ENCODE data around the gene TSSK2.

The TSSK2 gene

DNA sequence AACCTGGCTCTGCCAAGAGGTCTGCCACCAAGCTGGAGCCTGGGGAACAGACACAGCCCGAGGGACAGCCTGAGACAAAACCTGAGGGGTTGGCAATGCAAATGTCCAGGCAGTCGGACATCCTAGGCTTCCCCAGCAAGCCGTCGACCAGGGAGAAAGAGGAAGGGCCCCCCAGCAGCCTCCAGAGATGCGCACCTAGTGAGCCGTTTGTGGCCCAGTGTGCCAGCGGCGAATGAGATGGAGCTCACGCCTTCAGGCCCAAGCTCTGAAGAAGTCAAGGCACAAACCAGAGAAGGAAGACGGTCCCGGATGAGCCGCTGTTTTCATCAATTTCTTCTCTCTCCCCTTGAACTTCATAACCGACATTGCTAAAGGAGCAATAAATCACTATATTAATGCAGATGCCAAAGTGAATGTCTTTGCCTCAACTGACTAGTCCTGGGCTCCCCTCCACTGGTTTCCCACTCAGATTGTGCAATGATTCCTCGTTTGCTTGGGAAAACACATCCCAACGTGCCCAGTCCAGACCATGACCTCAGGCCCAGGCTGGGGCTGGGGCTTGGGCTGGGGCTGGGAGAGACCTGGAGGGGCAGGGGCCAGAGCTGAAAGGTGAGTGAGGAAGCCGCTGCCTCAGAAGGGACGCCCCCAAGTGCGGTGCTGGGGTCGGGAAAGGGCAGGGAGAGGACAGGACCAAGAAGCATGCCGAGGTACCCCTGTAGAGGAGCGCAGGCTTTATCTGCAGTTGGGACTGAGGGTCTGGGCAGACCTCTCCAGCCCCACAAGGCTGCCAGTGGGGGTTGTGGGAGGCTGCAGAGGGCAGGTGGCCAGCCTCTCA is 5.4 kb upstream of the TSSK2 start:
- no peak for DNase-seq

DNA sequence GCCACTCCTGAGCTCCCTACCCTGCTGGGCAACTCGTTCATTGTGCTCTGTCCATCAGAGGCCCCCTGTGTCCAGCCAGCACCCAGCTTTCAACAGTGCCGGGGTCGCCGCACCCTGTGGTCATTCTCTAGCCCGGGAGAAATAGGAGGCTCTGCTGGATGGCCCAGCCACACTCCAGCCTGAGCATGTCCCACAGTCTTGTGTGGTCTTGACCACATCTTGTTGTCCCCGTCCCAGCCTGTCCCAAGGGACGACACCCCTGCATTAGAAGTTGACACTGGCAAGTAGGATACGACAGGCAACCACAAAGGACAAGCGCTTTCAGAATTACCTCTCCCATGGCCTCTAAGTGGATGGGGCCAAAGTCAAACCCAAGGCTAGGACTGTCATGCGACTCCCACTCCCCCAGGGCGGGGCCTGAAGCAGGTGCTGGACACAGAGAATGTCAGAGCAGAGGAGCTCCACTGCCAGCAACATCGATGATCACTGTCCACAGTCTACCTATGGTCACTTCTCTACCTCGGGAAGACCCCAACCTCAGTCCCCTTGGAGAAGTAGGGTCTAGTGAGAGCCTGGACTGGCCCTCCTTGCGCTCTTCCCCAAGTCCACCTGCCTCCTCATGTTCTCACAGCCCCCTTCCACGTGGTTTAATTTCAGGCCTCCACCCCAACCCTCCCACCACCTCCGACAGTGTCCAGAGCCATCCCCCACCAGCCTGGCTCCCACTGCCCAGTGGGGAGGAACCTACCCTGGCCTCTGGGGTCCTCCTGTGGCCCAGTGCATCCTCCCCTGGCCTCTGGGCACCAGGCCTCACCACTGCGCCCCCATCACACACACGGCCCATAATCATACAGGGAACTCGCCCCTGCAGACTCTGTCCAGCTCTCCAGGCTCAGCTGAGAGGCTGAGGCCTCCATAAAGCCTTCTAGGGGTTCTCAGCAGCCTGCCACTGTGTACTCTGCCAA is 4.5 kb upstream of the TSSK2 start:
- DNase-seq, result no peak

DNA sequence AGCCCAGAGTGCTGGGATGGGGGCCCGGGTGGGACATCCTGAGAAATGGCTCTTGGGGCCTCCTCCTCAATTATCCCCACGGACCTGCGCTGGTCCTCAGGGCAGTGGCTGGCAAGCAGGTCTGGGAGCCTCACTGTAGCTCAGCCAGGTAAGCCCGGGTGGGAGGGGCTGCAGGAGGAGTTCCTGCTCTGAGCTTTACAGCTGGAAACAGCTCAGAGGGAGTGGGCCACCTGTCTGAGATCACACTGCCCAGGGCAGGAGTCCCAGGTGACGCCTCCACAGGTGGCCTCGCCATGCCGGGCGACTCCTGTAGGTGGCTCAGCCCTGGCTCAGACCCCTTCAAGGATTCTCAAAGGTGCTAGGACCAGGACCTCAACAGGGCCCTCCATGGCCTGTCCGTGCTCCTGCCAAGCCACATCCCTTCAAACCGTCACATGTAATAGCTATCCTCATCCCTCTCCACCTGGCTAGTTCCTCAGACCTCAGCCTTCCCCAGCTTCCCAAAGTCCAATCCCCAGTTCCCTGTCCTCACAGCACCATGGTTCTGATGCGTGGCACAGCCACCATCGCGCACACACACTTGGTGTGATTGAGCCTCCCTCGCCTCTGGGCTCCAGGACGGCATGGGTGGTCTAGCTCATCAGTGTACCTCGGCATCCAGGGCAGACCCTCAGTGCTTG is 3.6 kb upstream of the TSSK2 start:
- DNase-seq, result no peak

DNA sequence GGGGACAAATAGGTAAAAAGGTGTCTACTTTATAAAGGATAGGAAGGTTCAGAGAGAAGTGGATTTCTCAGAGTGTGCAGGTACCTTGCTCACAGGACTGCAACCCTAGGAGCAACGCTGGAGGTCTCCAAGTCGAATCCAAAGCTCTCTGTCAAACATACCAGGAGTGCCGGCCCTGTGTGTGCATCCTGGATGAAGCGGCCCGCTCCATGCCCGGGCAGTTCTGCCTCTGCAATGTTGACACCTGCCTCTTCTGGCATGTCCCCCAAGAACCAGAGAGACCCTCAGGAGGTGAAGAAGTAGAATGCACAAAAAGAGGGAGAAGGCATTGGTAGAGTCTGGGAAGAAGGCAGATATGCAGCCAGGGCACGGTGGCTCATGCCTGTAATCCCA is 3.1 kb upstream of the TSSK2 start:
- DNase-seq, result no peak

DNA sequence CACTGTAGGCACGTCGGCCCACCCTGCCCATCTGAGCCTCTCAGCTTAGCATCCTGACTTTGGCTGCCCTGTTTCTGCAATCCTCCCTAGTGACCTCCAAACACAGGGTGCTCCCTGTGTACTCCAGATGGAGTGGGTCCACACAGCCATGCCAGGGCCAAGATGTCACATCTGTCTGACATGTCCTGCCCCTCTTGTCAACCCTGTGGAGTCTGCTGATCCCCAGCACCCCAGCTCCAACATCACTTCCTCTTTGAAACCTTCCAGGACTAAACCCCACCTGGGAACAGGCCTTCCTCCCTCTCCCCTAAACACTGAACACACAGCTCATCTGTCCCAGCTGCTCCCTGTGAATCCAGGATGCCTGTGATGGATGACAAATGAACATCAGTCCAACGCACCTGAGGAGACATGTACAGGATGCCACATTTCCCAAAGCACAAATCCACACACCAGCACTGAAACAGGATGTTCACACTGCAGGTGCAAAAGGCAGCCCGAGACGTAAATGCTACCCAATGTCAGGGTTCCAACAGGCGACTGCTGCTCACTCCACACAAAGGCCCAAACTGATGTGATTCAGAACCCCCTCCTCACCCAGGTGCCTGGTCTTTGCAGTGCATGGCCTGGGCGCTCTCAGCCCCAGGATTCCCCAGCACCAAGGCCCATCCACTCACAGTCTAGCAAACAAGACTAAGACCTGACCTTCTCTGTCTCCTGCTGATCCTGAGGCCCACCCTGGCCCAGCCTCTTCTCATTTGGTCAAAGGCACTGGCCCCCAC is 2.0 kb upstream of the TSSK2 start:
- no peak for DNase-seq

DNA sequence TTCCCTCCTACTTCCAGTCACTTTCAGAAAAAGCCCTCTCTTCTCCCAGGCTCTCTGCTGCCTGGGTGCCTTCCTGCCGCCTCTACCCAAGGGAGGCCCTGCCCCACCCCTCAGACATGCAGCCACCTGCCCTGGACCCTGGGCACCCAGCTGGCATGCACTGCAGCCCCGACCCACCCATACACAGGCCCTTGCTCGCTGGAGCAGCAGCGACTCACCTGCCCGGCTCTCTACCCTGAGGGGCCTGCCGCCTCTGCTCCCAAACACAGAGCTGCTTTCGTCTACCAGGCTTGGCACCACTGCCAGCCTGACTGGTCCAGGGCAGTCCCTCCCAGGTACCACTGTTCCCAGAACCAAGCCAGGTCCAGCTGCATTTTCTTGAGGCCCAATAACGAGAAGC is 1.2 kb upstream of the TSSK2 start:
- no peak for DNase-seq

DNA sequence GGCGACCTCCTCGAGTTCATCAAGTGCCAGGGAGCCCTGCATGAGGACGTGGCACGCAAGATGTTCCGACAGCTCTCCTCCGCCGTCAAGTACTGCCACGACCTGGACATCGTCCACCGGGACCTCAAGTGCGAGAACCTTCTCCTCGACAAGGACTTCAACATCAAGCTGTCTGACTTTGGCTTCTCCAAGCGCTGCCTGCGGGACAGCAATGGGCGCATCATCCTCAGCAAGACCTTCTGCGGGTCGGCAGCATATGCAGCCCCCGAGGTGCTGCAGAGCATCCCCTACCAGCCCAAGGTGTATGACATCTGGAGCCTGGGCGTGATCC is 542 bp downstream of the TSSK2 start:
- DNase-seq, result no peak

DNA sequence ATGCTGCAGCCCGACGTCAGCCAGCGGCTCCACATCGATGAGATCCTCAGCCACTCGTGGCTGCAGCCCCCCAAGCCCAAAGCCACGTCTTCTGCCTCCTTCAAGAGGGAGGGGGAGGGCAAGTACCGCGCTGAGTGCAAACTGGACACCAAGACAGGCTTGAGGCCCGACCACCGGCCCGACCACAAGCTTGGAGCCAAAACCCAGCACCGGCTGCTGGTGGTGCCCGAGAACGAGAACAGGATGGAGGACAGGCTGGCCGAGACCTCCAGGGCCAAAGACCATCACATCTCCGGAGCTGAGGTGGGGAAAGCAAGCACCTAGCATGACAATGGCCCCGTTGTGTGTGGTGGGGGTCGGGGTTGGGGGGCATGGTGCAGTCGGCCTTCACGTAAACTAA is 1.0 kb downstream of the TSSK2 start:
- DNase-seq, result no peak

DNA sequence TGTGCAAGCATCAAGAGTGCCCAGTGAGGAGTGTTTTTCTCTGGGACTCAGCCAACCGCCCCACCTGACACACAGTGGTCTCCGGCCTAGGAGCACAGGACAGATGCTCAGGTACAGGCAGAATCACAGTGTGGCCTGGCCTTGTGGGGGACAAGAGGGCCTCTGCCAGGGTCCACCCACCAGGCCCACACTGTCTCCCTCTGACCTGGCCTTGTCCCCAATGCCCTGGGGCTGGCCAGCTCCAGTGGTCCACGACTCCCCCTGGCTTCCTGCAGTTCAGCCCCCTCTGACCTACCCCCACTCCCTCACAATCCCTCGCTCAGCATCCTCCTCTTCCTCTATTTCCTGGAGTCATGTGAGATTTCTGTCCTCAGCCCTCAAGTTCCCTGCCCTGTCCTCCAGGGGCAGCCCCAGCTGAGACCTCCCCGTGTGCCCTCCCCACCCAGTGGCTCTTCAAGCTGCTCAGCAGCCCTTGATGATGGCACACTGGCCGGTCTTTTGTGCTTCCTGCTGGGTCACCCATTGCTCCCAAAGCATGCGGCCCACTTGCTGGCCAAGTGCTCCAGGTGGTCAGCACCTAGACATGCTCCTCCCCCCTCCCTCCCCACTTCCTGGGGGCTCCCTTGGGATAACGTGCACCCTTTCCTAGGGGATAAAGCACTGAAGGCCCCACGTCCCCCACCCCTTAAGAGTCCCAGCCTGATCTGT is 1.7 kb downstream of the TSSK2 start:
- DNase-seq, result no peak

DNA sequence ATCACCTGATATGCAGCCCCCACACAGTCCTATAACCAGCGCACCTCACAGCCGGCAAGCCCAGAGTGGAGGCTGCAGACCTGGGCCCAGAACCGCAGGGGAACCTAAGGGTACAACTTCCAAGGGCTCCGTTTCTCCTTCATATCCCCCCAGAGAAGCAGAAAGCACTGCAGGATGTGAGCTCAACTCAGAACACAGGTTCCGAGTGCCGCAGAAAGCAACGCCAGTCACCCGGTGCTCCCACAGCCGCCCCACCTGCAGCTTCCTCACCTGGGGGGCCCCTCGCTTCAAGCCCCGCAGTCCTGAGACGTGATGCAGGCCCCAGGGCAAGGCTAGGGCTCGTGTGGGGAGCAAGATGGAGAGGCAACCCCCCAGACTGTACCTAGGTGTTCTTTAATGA is 2.5 kb downstream of the TSSK2 start:
- DNase-seq, result no peak

DNA sequence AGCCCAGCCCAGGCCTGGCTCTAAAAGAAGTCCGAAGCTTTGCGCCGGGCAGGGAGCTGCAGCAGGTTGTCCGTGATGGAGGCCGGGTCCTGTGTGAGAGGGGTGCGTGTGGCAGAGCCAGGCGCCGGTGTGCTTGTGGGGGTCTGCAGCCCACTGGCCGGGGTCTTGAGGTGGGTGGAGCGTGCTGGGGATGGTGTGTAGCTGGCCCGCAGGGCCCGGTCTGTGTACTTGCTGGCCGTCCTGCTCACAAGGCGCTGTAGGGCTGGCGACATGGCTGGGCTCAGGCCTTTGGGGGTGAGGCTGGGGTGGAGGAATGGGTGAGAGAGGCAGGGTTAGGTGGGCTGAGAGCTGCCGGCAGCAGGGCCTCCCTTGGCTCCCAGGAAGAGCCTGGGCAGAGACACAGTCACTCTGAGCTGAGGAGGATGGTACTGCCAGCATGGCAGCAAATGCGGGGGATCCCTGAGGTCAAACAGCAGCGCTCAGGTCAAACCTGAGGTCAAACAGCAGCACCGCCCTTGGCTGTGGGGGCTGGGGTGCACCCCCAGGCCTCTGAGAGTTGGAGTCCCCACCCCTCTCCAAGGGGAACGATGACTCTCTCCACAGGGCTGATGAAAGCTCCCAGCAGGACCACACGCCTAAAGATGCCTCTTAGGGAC is 3.2 kb downstream of the TSSK2 start:
- no peak for DNase-seq

DNA sequence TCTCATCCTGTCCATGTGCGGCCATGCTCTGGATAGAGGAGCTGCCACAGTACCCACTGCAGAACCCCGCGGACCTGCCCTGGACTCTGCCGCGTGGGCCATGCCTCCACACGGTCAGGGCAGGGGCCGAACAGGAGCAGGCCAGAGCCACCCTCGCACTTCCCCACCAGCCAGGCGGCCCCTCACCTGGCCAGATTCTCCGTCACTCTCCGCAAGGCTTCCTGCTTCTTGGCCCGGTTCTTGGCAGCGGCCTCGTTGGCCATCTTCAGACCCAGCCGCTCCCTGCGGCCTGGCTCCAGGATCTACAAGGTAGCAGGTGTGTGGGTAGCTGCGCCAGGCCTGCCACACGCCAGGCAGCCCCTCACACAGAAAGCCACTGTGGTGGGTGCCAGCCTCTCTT is 3.8 kb downstream of the TSSK2 start:
- no peak for DNase-seq

DNA sequence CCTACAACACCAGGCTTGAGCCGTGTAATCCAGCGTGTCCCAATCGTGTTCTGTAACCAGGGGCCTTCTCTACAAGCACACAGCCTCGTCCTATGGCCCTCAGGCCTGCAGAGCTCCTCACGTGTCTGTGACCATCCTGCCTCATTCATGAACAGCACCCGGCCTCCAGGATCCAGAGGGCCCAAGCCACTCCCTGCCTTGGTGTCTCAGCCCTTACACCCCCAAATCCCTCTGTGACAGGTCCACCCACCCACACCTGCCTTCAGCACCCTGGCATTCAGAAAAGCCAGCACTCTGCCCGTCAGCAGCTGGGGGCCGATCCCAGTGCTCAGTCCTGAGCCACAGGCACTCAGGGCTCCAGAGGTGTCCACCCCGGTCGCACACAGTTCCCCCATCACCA is 5.8 kb downstream of the TSSK2 start:
- DNase-seq, result no peak

DNA sequence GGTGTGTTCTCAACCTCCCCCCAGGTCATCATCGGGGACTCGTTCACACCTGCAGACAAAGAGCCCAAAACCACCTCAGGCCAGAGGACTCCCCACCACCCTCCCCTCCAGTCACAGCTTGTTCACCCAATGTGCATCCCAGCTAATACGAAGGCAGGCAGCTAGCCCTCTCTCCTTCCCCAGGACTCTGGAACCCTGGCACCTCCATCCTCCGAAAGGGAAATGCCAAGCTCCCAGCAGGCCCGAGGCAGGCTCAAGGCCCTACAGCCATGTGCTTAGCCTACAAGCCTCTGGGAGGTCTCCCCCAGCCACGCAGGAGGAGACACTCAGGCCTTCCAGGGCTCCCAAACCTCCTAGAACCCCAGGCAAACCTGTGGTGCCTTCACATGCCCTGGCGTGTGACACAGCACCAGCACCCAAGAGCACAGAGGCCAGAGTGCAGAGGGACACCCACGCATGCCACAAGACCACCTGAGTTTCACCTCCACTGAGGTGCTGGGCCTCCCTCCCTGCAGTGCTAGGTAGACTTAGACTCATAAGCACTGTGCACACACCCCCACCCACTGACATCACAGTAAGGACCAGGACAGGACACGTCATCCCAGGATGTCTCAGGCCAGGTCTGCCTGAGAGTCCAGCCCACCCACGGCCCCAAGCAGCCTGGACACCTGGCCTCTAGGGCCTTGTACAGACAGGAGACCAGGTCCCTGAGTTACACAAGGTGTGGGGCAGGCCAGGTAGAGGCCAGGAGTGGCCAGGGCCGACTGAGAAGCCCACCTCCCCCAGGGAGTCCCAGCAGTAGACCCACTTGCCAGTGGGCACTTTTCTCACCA is 6.5 kb downstream of the TSSK2 start:
- no peak for DNase-seq

DNA sequence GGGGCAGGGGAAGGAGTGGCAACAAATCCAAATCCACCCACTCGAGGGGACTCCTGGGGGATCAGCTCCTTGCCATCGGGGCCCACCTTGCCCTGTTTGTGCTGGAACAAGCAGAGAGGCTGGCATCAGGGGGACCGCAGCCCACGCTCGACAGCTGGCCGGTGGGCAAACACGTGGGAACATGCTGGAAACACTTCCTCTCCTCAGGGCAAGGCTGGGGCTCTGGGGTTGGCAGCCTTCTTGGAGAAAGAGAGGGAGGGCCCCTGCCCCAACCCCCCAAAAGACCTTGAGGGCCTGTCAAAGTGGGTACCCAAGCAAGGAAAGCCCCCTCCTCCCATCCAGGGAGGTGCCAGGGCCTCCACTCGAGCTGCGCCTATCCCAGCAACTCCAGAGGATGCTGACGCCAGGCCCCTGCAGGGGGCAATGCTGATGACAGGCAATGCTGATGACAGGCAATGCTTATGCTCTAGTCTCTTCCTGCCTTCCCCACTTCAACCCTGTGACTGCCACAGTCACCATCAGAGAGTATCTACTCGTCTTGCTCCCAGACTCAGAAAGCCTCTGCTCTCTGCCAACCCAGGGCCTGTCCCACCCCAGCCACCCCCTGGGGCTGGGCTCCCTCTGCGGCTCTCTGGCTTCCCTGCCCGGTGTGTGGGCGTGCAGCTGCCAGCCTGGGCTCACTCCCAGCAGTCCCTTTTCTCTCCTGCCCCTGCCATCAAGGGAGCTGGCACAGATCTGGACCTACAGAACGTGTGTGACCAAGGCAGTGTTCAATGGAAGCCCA is 7.3 kb downstream of the TSSK2 start:
- no peak for DNase-seq

DNA sequence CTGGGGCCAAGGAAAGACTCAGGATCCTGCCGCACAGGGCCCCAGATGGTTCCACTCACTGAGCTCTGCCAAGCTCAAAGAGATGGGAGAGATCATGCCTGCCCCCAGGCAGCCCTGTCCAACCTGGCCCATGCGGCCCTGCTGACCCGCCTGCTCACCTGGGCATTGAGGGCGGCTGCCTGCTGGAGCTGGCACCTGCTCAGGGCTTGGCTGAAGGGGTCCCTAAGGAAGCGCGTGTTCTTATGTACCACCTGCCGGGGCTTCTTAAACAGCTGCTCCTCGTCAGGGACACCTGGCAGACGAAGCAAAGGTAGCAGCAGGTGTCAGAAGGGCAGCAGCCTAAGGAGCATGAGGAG is 7.9 kb downstream of the TSSK2 start:
- DNase-seq, result no peak

DNA sequence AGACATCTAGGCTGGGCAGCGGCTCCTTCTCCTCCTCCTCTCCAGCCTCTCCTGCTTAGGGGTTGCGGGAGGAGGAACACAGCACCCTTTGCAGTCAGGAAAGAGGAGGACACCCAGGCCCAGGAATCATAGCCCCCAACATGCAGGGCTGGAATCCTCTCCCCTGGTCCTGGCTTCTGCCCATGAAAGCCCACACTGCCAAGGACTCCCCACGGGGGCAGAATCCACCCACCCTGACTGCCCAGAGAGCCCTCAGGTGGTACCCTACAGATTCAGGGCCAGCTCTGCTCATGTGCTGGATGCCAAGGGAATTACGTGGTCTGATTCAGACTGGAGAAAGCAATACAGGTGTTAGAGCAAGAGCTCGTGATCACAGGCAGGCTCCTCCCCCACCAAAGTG is 8.9 kb downstream of the TSSK2 start:
- no peak for DNase-seq

DNA sequence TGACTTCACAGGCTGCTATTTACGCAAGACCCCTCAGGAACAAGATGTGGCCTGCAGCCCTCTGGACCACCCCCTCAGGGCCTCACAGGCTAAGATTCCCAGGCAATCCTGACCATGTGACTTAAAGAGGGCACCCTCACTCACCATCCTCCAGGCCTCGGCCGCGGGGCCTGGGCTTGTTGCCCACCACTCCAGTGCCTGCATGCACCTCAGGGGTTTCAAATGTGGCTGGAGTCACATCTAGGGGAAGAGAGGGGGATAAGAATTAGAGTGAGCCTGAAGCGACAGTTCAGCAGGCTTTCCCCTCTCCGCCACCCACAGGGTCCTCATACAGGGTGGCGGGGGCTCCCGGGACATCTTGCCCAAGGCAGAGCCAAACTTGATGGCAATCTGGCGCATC is 11.3 kb downstream of the TSSK2 start:
- no peak for DNase-seq

DNA sequence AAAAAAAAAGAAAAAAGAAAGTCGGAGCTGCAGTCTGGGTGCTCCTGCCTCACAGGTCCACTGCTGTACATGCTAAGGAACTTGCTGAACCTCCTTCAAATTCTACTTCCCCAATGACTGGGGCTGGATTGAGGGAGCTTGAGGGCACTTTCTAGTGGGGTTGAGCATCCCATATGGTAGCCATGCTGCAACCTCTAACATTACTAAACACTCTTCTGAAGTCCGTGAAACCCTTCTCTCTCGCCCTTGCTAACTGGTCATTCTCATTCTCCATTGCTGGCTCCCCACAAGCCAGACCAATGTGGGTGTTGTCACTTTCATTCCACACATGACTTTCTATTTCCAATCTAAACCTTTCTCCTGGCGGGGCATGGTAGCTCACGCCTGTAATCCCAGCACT is 12.1 kb downstream of the TSSK2 start:
- no peak for DNase-seq

DNA sequence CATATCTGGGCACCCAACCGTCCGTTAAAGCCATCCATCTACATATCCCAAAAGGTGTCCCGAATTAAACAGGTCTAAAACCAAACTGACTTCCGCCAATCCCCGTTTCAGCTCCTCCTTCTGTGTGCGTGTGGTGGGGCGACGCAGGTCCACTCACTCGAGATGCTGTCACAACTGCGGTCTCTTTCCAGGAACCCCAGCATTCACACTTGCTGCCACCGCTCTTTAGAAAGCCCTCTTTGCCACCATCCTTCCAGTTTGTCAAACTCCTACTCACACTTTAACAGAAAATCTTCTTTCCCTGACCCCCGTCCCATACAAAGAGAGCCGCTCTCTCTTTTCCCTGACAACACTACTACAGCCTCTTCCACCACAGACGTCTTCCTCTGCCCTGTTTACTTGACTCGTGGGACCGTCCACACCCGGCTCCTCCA is 12.9 kb downstream of the TSSK2 start:
- DNase-seq, result no peak
